Measurements from ENCODE around the gene AKAP10.
"Not testable (repeated sequence)": the region's sequence is repeated elsewhere in the genome, so short reads cannot be mapped to it uniquely, and the experiment has no call there.

AKAP10 gene

GRCh38 chr17:19991252-19991885 is 13.7 kb upstream of the AKAP10 start:
- H3K4me3 Mint-ChIP-seq, result no peak overlapping the region
- no peak overlapping the region for H3K27ac Mint-ChIP-seq
- no peaks in the 10 kb centered on the region for H3K36me3 Mint-ChIP-seq (ENCODE audit: low read depth)
- H3K4me1 Mint-ChIP-seq (ENCODE audit: low read depth), result peaks cover 3% of the 10 kb centered on the region
- no peak for DNase-seq
- H3K9me3 Mint-ChIP-seq, result no peaks in the 10 kb centered on the region
- H3K27me3 Mint-ChIP-seq, result peaks cover 2% of the 10 kb centered on the region

- Mint-ChIP-seq H3K27me3 (peaks cover 2% of the 10 kb centered on the region), H3K4me1 (ENCODE audit: low read depth) (peaks cover 1% of the 10 kb centered on the region), H3K27ac (no peak overlapping the region), H3K9me3 (no peaks in the 10 kb centered on the region), H3K36me3 (ENCODE audit: low read depth) (no peaks in the 10 kb centered on the region), H3K4me3 (no peak overlapping the region)
- DNase-seq, result no peak
Observed at GRCh38 chr17:19987897-19988296, 10.3 kb upstream of the AKAP10 start.

- DNase-seq, result no peak
- Mint-ChIP-seq H3K36me3 (ENCODE audit: low read depth) (no peaks in the 10 kb centered on the region), H3K27ac (no peak overlapping the region), H3K27me3 (peaks cover 2% of the 10 kb centered on the region), H3K4me3 (no peak overlapping the region), H3K4me1 (ENCODE audit: low read depth) (peaks cover 1% of the 10 kb centered on the region), H3K9me3 (no peaks in the 10 kb centered on the region)
Observed at GRCh38 chr17:19986941-19987861, 9.6 kb upstream of the AKAP10 start.

- H3K4me1 Mint-ChIP-seq (ENCODE audit: low read depth), result peaks cover 33% of the 10 kb centered on the region
- no peak overlapping the region for H3K27ac Mint-ChIP-seq
- no peaks in the 10 kb centered on the region for H3K27me3 Mint-ChIP-seq
- H3K9me3 Mint-ChIP-seq, result no peaks in the 10 kb centered on the region
- no peak overlapping the region for H3K4me3 Mint-ChIP-seq
- peaks cover 26% of the 10 kb centered on the region for H3K36me3 Mint-ChIP-seq (ENCODE audit: low read depth)
- DNase-seq, result no peak
Observed at GRCh38 chr17:19979917-19980770, 2.5 kb upstream of the AKAP10 start.

GRCh38 chr17:19978805-19979211 is 1.2 kb upstream of the AKAP10 start:
- Mint-ChIP-seq H3K4me3 (peak overlapping the region; percentile 93), H3K9me3 (no peaks in the 10 kb centered on the region), H3K36me3 (ENCODE audit: low read depth) (peaks cover 39% of the 10 kb centered on the region), H3K4me1 (ENCODE audit: low read depth) (peaks cover 44% of the 10 kb centered on the region), H3K27me3 (no peaks in the 10 kb centered on the region), H3K27ac (peak overlapping the region; percentile 97)
- DNase-seq, result no peak

- Mint-ChIP-seq H3K27me3 (no peaks in the 10 kb centered on the region), H3K4me3 (peak overlapping the region; percentile 93), H3K36me3 (ENCODE audit: low read depth) (peaks cover 44% of the 10 kb centered on the region), H3K4me1 (ENCODE audit: low read depth) (peaks cover 49% of the 10 kb centered on the region), H3K27ac (peak overlapping the region; percentile 97), H3K9me3 (no peaks in the 10 kb centered on the region)
- DNase-seq, result no peak
Observed at GRCh38 chr17:19978209-19978802, 678 bp upstream of the AKAP10 start.

GRCh38 chr17:19975601-19976000 is 2.0 kb downstream of the AKAP10 start:
- no peaks in the 10 kb centered on the region for H3K9me3 Mint-ChIP-seq
- peaks cover 56% of the 10 kb centered on the region for H3K4me1 Mint-ChIP-seq (ENCODE audit: low read depth)
- H3K36me3 Mint-ChIP-seq (ENCODE audit: low read depth), result peaks cover 61% of the 10 kb centered on the region
- peak overlapping the region; percentile 85 for H3K27ac Mint-ChIP-seq
- no peak for DNase-seq
- no peaks in the 10 kb centered on the region for H3K27me3 Mint-ChIP-seq
- H3K4me3 Mint-ChIP-seq, result peak overlapping the region; percentile 68

GRCh38 chr17:19973156-19973555 is 4.5 kb downstream of the AKAP10 start:
- H3K36me3 Mint-ChIP-seq (ENCODE audit: low read depth), result peaks cover 80% of the 10 kb centered on the region
- H3K27ac Mint-ChIP-seq, result peak overlapping the region; percentile 30
- no peak overlapping the region for H3K4me3 Mint-ChIP-seq
- H3K4me1 Mint-ChIP-seq (ENCODE audit: low read depth), result peaks cover 60% of the 10 kb centered on the region
- H3K27me3 Mint-ChIP-seq, result no peaks in the 10 kb centered on the region
- H3K9me3 Mint-ChIP-seq, result no peaks in the 10 kb centered on the region
- DNase-seq, result no peak

- not testable (repeated sequence) for H3K4me3 Mint-ChIP-seq, H3K27ac Mint-ChIP-seq, H3K9me3 Mint-ChIP-seq, DNase-seq, H3K27me3 Mint-ChIP-seq
- Mint-ChIP-seq H3K4me1 (ENCODE audit: low read depth) (peaks cover 39% of the 10 kb centered on the region), H3K36me3 (ENCODE audit: low read depth) (peaks cover 90% of the 10 kb centered on the region)
Observed at GRCh38 chr17:19962954-19963353, 14.7 kb downstream of the AKAP10 start.

- Mint-ChIP-seq H3K4me3 (no peak overlapping the region), H3K27ac (no peak overlapping the region), H3K27me3 (no peaks in the 10 kb centered on the region), H3K36me3 (ENCODE audit: low read depth) (peaks cover 93% of the 10 kb centered on the region), H3K9me3 (no peaks in the 10 kb centered on the region), H3K4me1 (ENCODE audit: low read depth) (peaks cover 47% of the 10 kb centered on the region)
- DNase-seq, result no peak
Observed at GRCh38 chr17:19958023-19958422, 19.6 kb downstream of the AKAP10 start.

- Mint-ChIP-seq H3K4me3 (no peak overlapping the region), H3K27me3 (no peaks in the 10 kb centered on the region), H3K36me3 (ENCODE audit: low read depth) (peaks cover 82% of the 10 kb centered on the region), H3K27ac (no peak overlapping the region), H3K4me1 (ENCODE audit: low read depth) (peaks cover 53% of the 10 kb centered on the region), H3K9me3 (no peaks in the 10 kb centered on the region)
- DNase-seq, result no peak
Observed at GRCh38 chr17:19955099-19955498, 22.5 kb downstream of the AKAP10 start.

GRCh38 chr17:19951411-19951810 is 26.2 kb downstream of the AKAP10 start:
- not testable (repeated sequence) for H3K27me3 Mint-ChIP-seq, H3K27ac Mint-ChIP-seq, H3K9me3 Mint-ChIP-seq, H3K4me3 Mint-ChIP-seq, DNase-seq
- peaks cover 81% of the 10 kb centered on the region for H3K36me3 Mint-ChIP-seq (ENCODE audit: low read depth)
- H3K4me1 Mint-ChIP-seq (ENCODE audit: low read depth), result peaks cover 64% of the 10 kb centered on the region

- H3K27ac Mint-ChIP-seq, H3K27me3 Mint-ChIP-seq, H3K9me3 Mint-ChIP-seq, DNase-seq, H3K4me3 Mint-ChIP-seq: not testable (repeated sequence)
- H3K36me3 Mint-ChIP-seq (ENCODE audit: low read depth), result peaks cover 78% of the 10 kb centered on the region
- peaks cover 58% of the 10 kb centered on the region for H3K4me1 Mint-ChIP-seq (ENCODE audit: low read depth)
Observed at GRCh38 chr17:19950624-19951195, 26.9 kb downstream of the AKAP10 start.
